Fibroblast of lung (primary cell): ENCODE measurements around the gene NOPCHAP1.

Source experiments
- EZH2 ChIP-seq: IDR thresholded peaks from 2 replicates; pipeline ENCODE4 v1.5.1; 2012; ENCODE audit warnings: low read length, control low read depth, mild to moderate bottlenecking; ENCODE audit errors: missing control alignments
- TF ChIP-seq, protein P1 (sequence below), 2 donors: IDR thresholded peaks in 1 of 2; conservative IDR thresholded peaks in 1 of 2; 1 replicate in 1 of 2; 2 replicates in 1 of 2; pipeline ENCODE4 v1.5.1; 2011 to 2012; ENCODE audit warnings: low read length in 2 of 2, control low read depth in 1 of 2, inconsistent platforms in 1 of 2, low read depth in 1 of 2, mild to moderate bottlenecking in 1 of 2

DNA sequence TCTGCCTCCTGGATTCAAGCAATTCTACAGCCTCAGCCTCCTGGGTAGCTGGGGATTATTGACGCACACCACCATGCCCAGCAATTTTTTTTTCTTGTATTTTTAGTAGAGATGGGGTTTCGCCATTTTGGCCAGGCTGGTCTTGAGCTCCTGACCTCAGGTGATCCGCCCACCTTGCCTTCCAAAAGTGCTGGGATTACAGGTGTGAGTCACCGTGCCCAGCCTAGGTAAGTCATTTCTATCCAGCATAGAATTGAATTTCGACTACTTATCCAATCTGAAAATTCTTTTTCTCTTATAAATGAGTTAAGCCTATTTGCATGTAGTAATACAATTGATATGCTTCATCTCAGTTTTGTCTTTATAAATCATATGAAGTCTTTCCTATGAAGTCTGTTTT lies 12.9 kb upstream of the NOPCHAP1 start:
- TF ChIP-seq, protein P1, sequence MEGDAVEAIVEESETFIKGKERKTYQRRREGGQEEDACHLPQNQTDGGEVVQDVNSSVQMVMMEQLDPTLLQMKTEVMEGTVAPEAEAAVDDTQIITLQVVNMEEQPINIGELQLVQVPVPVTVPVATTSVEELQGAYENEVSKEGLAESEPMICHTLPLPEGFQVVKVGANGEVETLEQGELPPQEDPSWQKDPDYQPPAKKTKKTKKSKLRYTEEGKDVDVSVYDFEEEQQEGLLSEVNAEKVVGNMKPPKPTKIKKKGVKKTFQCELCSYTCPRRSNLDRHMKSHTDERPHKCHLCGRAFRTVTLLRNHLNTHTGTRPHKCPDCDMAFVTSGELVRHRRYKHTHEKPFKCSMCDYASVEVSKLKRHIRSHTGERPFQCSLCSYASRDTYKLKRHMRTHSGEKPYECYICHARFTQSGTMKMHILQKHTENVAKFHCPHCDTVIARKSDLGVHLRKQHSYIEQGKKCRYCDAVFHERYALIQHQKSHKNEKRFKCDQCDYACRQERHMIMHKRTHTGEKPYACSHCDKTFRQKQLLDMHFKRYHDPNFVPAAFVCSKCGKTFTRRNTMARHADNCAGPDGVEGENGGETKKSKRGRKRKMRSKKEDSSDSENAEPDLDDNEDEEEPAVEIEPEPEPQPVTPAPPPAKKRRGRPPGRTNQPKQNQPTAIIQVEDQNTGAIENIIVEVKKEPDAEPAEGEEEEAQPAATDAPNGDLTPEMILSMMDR (conservative IDR thresholded peaks at IDR 0.05 in 1 of 2, IDR thresholded peaks at IDR 0.05 in 1 of 2; ENCODE audit: low read depth in 1 of 2, low read length in 2 of 2): no peak
- TF ChIP-seq EZH2: no peak
